Measurements from ENCODE around the gene MARK3.

MARK3 gene

DNA sequence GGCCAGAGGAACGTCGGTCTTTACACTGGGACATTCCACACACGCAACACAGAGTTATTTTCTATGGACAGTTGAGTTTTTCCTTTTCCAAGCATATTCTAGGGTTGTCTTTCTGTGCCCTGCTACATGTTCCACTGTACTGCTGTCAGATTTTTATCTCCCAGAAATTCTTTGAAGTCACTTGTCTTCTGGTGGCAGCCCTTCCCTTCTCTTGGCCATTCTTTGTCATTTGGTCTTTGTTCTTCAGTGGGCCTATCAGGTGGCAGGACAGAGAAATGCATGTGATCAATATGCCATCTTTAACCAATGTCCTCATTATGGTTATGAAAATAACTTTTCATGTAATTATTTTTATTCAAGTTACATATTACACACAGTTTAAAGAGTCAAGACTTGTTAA lies 36.3 kb downstream of the MARK3 start:
- no peak overlapping the region for H3K4me3 ChIP-seq (ENCODE audit: low read length)
- H3K4me1 ChIP-seq (ENCODE audit: insufficient read depth, low read length), result peaks cover 33% of the 10 kb centered on the region
- H3K27ac ChIP-seq (ENCODE audit: low read depth, low read length), result no peak overlapping the region
- no peaks in the 10 kb centered on the region for H3K9me3 ChIP-seq (ENCODE audit: insufficient read depth, low read depth, low read length)
- H3K36me3 ChIP-seq (ENCODE audit: insufficient read depth, low read length), result peaks cover 2% of the 10 kb centered on the region; the same call in 1 of the 2 replicates
- H3K9ac ChIP-seq (ENCODE audit: low read depth, low read length), result no peak overlapping the region
- H3K27me3 ChIP-seq (ENCODE audit: insufficient read depth, low read length), result no peaks in the 10 kb centered on the region
- 100% methylated on average over 3 of the region's 3 CpGs for WGBS

DNA sequence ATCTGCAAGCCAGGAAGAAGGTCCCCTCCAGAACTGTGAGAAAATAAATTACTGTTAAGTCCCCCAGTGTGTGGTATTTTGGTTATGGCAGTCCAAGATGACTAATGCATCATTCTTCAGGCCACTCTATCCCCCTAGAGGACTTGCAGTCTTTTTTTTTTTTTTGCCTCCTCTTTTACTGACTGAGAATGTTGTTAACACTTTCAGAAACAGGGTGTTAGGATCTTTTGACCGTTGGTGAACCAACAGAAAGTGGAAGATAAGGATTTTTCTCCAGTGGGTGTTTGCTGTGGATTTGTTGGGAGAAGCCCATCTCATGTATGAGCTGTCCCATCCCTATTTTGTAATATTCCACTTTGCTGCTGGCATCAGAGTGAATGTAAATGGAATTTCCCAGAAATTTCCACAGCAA lies 37.8 kb downstream of the MARK3 start:
- 86% methylated on average over 1 of the region's 1 CpG for WGBS
- H3K36me3 ChIP-seq (ENCODE audit: insufficient read depth, low read length), result peaks cover 2% of the 10 kb centered on the region; the same call in 1 of the 2 replicates
- H3K4me1 ChIP-seq (ENCODE audit: insufficient read depth, low read length), result peaks cover 32% of the 10 kb centered on the region
- no peaks in the 10 kb centered on the region for H3K9me3 ChIP-seq (ENCODE audit: insufficient read depth, low read depth, low read length)
- no peak overlapping the region for H3K27ac ChIP-seq (ENCODE audit: low read depth, low read length)
- H3K27me3 ChIP-seq (ENCODE audit: insufficient read depth, low read length), result no peaks in the 10 kb centered on the region
- H3K4me3 ChIP-seq (ENCODE audit: low read length), result no peak overlapping the region
- H3K9ac ChIP-seq (ENCODE audit: low read depth, low read length), result no peak overlapping the region

DNA sequence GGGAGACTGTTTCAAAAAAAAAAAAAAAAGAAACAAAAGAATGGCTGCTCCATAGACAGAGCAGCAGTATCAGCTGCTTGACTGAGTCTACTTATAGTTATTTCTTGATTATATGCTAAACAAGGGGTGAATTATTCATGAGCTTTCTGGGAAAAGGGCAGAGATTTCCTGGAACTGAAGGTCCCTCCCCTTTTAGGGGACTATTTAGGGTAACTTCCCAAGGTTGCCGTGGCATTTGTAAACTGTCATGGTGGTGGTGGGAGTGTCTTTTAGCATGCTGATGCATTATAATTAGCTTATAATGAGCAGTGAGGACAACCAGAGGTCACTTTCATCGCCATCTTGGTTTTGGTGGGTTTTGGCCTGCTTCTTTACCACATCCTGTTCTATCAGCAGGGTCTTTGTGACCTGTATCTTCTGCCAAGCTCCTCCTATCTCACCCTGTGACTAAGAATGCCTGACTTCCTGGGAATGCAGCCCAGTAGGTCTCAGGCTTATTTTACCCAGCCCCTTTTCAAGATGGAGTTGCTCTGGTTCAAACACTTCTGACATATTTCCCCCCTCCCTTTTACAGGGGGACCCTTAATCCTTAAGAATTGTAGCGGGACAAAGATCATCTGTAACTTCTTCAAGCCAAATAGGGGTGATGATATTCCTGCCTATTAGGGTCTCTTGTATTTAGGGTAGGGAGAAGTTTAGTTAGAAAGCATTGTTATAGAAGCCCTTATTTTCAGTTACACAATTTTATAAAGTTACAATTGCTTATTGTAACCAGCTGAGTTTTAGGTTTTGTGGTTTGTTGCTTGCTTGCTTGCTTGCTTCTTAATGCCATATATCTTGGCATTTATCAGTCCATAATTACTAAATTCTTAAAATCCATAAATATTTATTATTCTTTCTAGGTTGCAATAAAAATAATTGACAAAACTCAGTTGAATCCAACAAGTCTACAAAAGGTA lies 42.5 kb downstream of the MARK3 start:
- H3K36me3 ChIP-seq (ENCODE audit: insufficient read depth, low read length), result peaks cover 6% of the 10 kb centered on the region
- no peaks in the 10 kb centered on the region for H3K9me3 ChIP-seq (ENCODE audit: insufficient read depth, low read depth, low read length)
- H3K9ac ChIP-seq (ENCODE audit: low read depth, low read length), result no peak overlapping the region
- no peaks in the 10 kb centered on the region for H3K27me3 ChIP-seq (ENCODE audit: insufficient read depth, low read length)
- 96% methylated on average over 3 of the region's 3 CpGs for WGBS
- peak overlapping the region; percentile 42; the same call in 1 of the 2 replicates for H3K27ac ChIP-seq (ENCODE audit: low read depth, low read length)
- no peak overlapping the region for H3K4me3 ChIP-seq (ENCODE audit: low read length)
- peaks cover 38% of the 10 kb centered on the region for H3K4me1 ChIP-seq (ENCODE audit: insufficient read depth, low read length)

DNA sequence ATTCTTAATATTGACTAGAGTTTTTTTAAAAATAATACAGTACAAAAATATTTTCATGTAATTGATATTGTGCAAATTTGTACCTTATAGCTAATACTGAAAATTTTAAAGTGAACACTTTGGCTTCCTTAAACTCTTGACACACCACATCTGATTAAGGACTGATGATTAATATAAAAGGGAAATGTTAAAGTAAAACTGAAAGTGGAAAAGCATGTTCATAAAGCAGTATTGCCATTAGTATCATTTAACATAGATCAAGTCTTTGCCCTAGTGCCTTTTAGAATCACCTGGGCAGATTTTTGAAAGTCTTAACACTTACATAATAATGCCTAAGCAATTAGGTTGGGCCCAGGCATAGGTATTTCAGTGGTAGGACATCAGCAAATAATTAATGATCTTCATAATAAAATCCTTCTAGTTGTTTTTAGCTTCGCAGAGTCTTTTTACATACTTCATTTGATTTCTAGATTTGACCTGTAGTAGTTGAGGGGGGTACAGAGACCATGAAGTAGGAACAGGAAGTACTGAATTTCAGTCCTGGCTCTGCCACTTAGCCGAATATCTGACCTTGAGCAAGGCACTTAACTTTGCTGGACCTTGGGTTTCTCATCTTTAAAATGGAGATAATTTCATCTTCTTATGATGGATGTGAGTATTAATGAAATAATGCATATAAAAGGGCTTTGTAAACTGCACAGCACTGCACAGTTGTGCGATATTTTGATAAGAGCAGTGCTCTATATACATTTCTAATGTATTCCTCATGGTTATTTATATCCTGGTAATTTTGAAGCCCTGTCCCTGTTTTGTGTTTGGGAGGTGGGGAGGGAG lies 43.7 kb downstream of the MARK3 start:
- H3K4me3 ChIP-seq (ENCODE audit: low read length), result no peak overlapping the region

DNA sequence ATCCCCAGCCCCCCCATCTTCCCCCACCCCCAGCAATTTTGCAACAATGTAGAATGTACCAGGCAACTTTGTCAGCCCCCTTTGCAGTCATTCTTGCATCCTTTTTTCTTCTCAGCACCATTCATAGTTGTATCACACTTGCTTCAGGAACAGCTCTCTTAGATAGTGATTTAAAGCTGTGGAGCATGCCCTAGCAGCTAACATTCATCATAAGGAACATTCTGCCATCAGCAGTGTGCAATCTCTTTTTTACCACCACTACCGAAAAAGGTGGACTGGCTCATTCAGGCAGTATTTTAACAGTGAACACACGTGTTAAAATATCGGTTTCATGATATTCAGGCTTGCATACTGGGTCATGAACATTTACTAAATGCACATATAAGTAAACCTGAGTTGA lies 45.1 kb downstream of the MARK3 start:
- WGBS, result 95% methylated on average over 3 of the region's 3 CpGs
- Histone ChIP-seq H3K27me3 (ENCODE audit: insufficient read depth, low read length) (no peaks in the 10 kb centered on the region), H3K4me1 (ENCODE audit: insufficient read depth, low read length) (peaks cover 33% of the 10 kb centered on the region), H3K9ac (ENCODE audit: low read depth, low read length) (no peak overlapping the region), H3K27ac (ENCODE audit: low read depth, low read length) (no peak overlapping the region), H3K4me3 (ENCODE audit: low read length) (no peak overlapping the region), H3K36me3 (ENCODE audit: insufficient read depth, low read length) (peaks cover 11% of the 10 kb centered on the region), H3K9me3 (ENCODE audit: insufficient read depth, low read depth, low read length) (no peaks in the 10 kb centered on the region)

More for the DNA sequence above, 43.7 kb downstream of the MARK3 start:
- H3K4me1 ChIP-seq (ENCODE audit: insufficient read depth, low read length), result peaks cover 33% of the 10 kb centered on the region
- peaks cover 9% of the 10 kb centered on the region for H3K36me3 ChIP-seq (ENCODE audit: insufficient read depth, low read length)
- no peak overlapping the region for H3K27ac ChIP-seq (ENCODE audit: low read depth, low read length)
- no peaks in the 10 kb centered on the region for H3K27me3 ChIP-seq (ENCODE audit: insufficient read depth, low read length)
- no peaks in the 10 kb centered on the region for H3K9me3 ChIP-seq (ENCODE audit: insufficient read depth, low read depth, low read length)
- H3K9ac ChIP-seq (ENCODE audit: low read depth, low read length), result no peak overlapping the region
- WGBS, result 98% methylated on average over 2 of the region's 3 CpGs

DNA sequence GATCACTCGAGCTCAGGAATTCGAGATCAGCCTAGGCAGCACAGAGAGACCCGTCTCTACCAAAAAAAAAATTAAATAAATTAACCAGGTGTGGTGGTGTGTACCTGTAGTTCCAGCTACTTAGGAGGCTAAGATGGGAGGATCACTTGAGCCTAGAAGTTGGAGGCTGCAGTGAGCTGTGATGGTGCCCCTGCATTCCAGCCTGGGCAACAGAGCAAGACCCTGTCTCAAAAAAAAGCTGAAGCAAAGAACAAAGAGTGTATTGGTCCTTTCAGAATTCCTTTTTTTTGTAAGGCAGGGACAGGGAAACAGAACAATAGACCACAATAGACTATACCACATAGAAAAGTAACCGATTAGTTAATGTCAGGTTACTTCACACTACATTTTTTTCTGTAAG lies 47.4 kb downstream of the MARK3 start:
- peaks cover 17% of the 10 kb centered on the region for H3K4me1 ChIP-seq (ENCODE audit: insufficient read depth, low read length)
- no peak overlapping the region for H3K4me3 ChIP-seq (ENCODE audit: low read length)
- 84% methylated on average over 3 of the region's 4 CpGs for WGBS
- no peaks in the 10 kb centered on the region for H3K27me3 ChIP-seq (ENCODE audit: insufficient read depth, low read length)
- no peak overlapping the region for H3K9ac ChIP-seq (ENCODE audit: low read depth, low read length)
- no peak overlapping the region for H3K27ac ChIP-seq (ENCODE audit: low read depth, low read length)
- peaks cover 11% of the 10 kb centered on the region for H3K36me3 ChIP-seq (ENCODE audit: insufficient read depth, low read length)
- H3K9me3 ChIP-seq (ENCODE audit: insufficient read depth, low read depth, low read length), result no peaks in the 10 kb centered on the region

DNA sequence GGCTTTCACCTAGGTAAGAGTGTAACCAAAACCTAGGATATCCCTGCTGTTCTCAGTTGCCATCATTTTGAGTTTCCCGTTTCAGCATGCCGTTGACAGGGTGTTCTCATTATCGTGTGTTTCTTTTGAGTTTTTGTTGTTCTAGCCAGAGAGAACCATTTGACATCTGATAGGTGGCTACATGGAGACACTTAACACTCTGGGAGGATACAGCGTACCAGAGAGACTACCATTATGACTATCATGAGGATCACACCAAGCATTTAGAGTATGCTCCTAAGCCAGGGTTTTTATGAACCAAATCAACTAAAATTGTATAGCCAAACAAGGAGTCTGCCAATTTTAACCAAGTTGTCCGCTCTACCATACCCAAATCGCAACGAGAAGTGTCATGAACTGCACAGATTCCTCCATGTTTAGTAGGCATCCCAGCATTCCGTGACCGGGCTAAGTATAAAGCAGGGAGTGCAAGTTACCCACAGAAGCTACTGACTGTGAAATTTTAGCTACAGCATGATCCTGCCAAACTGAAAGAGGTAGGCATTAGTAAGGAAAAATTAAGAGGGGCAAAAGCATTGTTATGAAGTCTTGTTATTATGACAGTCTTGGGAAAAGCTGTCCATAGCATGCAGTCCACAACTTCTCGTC lies 48.8 kb downstream of the MARK3 start:
- Histone ChIP-seq H3K27ac (ENCODE audit: low read depth, low read length) (no peak overlapping the region), H3K9me3 (ENCODE audit: insufficient read depth, low read depth, low read length) (no peaks in the 10 kb centered on the region), H3K9ac (ENCODE audit: low read depth, low read length) (no peak overlapping the region), H3K27me3 (ENCODE audit: insufficient read depth, low read length) (no peaks in the 10 kb centered on the region), H3K4me3 (ENCODE audit: low read length) (no peak overlapping the region), H3K4me1 (ENCODE audit: insufficient read depth, low read length) (peaks cover 3% of the 10 kb centered on the region; the same call in 1 of the 2 replicates), H3K36me3 (ENCODE audit: insufficient read depth, low read length) (peaks cover 18% of the 10 kb centered on the region)
- 91% methylated on average over 10 of the region's 10 CpGs for WGBS

DNA sequence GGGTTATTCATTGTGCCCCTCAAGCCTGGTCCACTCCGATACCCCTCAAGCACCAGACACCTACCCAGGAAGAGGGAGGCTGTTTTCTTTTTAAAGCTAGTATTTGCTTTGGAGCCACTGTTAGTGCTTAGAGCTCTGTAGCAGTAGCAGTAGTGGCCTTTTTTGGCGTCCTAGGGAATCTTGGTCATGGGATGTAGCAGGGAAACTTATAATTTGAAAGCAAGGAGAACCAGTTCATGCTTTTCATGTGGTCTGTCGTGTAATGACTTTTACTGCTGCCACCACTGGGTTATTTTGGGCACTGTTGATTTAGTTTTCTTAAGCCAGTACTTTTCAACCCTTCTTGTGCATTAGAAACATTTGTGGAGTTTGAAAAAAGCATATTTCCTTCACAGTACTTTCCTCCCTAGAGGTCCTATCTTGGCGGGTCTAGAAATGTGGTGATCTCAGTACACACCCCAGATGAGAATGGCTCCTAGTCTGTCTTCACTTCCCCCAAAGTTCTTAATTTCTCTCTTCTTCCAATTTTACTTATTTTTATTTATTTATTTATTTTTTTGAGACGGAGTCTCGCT lies 49.7 kb downstream of the MARK3 start:
- WGBS, result 94% methylated on average over 4 of the region's 6 CpGs
- Histone ChIP-seq H3K4me1 (ENCODE audit: insufficient read depth, low read length) (no peaks in the 10 kb centered on the region), H3K9me3 (ENCODE audit: insufficient read depth, low read depth, low read length) (no peaks in the 10 kb centered on the region), H3K9ac (ENCODE audit: low read depth, low read length) (no peak overlapping the region), H3K27me3 (ENCODE audit: insufficient read depth, low read length) (no peaks in the 10 kb centered on the region), H3K36me3 (ENCODE audit: insufficient read depth, low read length) (peaks cover 19% of the 10 kb centered on the region), H3K27ac (ENCODE audit: low read depth, low read length) (no peak overlapping the region), H3K4me3 (ENCODE audit: low read length) (no peak overlapping the region)

DNA sequence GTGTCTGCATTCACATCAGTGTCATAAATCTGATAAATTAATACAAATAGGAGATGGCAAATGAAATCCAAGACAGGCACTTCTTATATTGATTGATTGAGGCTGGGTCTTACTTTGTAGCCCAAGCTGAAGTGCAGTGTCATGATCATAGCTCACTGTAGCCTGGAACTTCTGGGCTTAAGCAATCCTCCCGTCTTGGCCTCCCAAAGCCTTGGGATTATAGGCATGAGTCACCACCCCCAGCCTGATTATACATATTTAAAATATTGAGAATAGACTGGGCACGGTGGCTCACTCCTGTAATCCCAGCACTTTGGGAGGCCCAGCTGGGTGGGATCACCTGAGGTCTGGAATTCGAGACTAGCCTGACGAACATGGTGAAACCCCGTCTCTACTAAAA lies 51.3 kb downstream of the MARK3 start:
- H3K27me3 ChIP-seq (ENCODE audit: insufficient read depth, low read length), result no peaks in the 10 kb centered on the region
- no peak overlapping the region for H3K4me3 ChIP-seq (ENCODE audit: low read length)
- H3K4me1 ChIP-seq (ENCODE audit: insufficient read depth, low read length), result no peaks in the 10 kb centered on the region
- no peak overlapping the region for H3K27ac ChIP-seq (ENCODE audit: low read depth, low read length)
- peaks cover 20% of the 10 kb centered on the region for H3K36me3 ChIP-seq (ENCODE audit: insufficient read depth, low read length)
- 87% methylated on average over 5 of the region's 5 CpGs for WGBS
- H3K9me3 ChIP-seq (ENCODE audit: insufficient read depth, low read depth, low read length), result no peaks in the 10 kb centered on the region
- no peak overlapping the region for H3K9ac ChIP-seq (ENCODE audit: low read depth, low read length)

DNA sequence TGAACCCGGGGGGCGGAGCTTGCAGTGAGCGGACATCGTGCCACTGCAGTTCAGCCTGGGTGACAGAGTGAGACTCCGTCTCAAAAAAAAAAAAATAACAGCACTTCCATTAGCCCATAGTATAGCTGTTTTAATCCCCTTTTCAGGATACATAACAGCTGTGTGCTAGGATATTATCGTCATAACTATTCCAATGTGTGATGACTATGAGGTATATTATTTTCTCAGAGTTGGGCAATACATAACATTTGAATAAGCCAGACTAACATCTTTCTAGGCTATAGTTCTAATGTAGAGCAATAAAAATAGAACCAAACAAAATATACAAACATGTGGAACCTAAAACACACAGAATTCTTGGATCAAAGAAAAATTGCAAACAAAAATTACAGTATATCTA lies 57.1 kb downstream of the MARK3 start:
- Histone ChIP-seq H3K36me3 (ENCODE audit: insufficient read depth, low read length) (peaks cover 16% of the 10 kb centered on the region; the same call in 1 of the 2 replicates), H3K4me1 (ENCODE audit: insufficient read depth, low read length) (peaks cover 11% of the 10 kb centered on the region), H3K27me3 (ENCODE audit: insufficient read depth, low read length) (no peaks in the 10 kb centered on the region), H3K9ac (ENCODE audit: low read depth, low read length) (no peak overlapping the region), H3K4me3 (ENCODE audit: low read length) (no peak overlapping the region), H3K9me3 (ENCODE audit: insufficient read depth, low read depth, low read length) (no peaks in the 10 kb centered on the region), H3K27ac (ENCODE audit: low read depth, low read length) (no peak overlapping the region)
- WGBS, result 94% methylated on average over 5 of the region's 6 CpGs
